ENCODE data around the gene FNDC7.

GRCh38 chr1:108728327-108728923 lies 15.7 kb downstream of the FNDC7 start:
- TF ChIP-seq GATA2 (IDR thresholded peaks at IDR 0.05; ENCODE audit: low read depth, low read length) (no peak), GATA3 (IDR thresholded peaks at IDR 0.05; ENCODE audit: low read depth, low read length) (no peak)

Measured in SH-SY5Y (cell line).